ENCODE measurements around the gene CRIM1.

GRCh38 chr2:36399050-36399449, 43.5 kb downstream of the CRIM1 start:
- TF ChIP-seq, protein P1, sequence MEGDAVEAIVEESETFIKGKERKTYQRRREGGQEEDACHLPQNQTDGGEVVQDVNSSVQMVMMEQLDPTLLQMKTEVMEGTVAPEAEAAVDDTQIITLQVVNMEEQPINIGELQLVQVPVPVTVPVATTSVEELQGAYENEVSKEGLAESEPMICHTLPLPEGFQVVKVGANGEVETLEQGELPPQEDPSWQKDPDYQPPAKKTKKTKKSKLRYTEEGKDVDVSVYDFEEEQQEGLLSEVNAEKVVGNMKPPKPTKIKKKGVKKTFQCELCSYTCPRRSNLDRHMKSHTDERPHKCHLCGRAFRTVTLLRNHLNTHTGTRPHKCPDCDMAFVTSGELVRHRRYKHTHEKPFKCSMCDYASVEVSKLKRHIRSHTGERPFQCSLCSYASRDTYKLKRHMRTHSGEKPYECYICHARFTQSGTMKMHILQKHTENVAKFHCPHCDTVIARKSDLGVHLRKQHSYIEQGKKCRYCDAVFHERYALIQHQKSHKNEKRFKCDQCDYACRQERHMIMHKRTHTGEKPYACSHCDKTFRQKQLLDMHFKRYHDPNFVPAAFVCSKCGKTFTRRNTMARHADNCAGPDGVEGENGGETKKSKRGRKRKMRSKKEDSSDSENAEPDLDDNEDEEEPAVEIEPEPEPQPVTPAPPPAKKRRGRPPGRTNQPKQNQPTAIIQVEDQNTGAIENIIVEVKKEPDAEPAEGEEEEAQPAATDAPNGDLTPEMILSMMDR (conservative IDR thresholded peaks at IDR 0.05), result no peak
- TF ChIP-seq EZH2 (IDR thresholded peaks at IDR 0.05; ENCODE audit: low read depth), result no peak

Measured in PC-9 (cell line).